Fibroblast of villous mesenchyme (primary cell): Measurements from ENCODE around the gene METTL24. TPM values are rescaled to one million over a fixed set of nuclear protein-coding genes. Genes with fewer than 3 reads are reported as not detected.
"Not testable (repeated sequence)": the region's sequence is repeated elsewhere in the genome, so short reads cannot be mapped to it uniquely, and the experiment has no call there.

Experiments
- DNase-seq: peaks from one replicate; pipeline ENCODE4 v3.0.0-alpha.2; 2010; ENCODE audit warnings: low read depth
- H3K4me3 ChIP-seq: 2 replicates; pipeline ENCODE4 v1.5.1; 2011; ENCODE audit warnings: low read depth, mild to moderate bottlenecking, low read length
- CTCF ChIP-seq: IDR thresholded peaks from 2 replicates; pipeline ENCODE4 v1.5.1; 2012; ENCODE audit warnings: low read depth, mild to moderate bottlenecking, low read length; ENCODE audit not compliant: insufficient read depth
- total RNA-seq: library from RNA; depleted of rRNA; stranded (reverse); fragments of >200 nt; gene quantifications from 2 replicates; pipeline ENCODE4 v1.2.3, GENCODE V29; 2012

Gene METTL24
- total RNA-seq, 1 donor = not detected

- DNase-seq = no peak
- no peak overlapping the region for H3K4me3 ChIP-seq
- no peak for TF ChIP-seq CTCF
These were observed 3.1 kb downstream of the METTL24 start for GRCh38 chr6:110355022-110355421.

GRCh38 chr6:110354153-110354552 is 4.0 kb downstream of the METTL24 start:
- no peak overlapping the region for H3K4me3 ChIP-seq
- no peak for TF ChIP-seq CTCF
- no peak for DNase-seq

GRCh38 chr6:110353457-110354001 is 4.6 kb downstream of the METTL24 start:
- H3K4me3 ChIP-seq = no peak overlapping the region
- no peak for TF ChIP-seq CTCF
- DNase-seq = no peak

GRCh38 chr6:110352563-110353262 is 5.4 kb downstream of the METTL24 start:
- no peak overlapping the region for H3K4me3 ChIP-seq
- no peak for DNase-seq
- TF ChIP-seq CTCF = no peak

GRCh38 chr6:110351986-110352385 is 6.2 kb downstream of the METTL24 start:
- TF ChIP-seq CTCF = no peak
- DNase-seq = no peak
- no peak overlapping the region for H3K4me3 ChIP-seq

- no peak overlapping the region for H3K4me3 ChIP-seq
- DNase-seq = no peak
- no peak for TF ChIP-seq CTCF
These were observed 6.6 kb downstream of the METTL24 start for GRCh38 chr6:110351546-110351945.

GRCh38 chr6:110350593-110350992 is 7.6 kb downstream of the METTL24 start:
- DNase-seq, H3K4me3 ChIP-seq: not testable (repeated sequence)
